HG02798 (cell line): ENCODE results near the gene ZDHHC14.

ENCODE experiments used
- ATAC-seq: cut with Tn5 transposase; IDR thresholded peaks from one replicate; pipeline ENCODE4 v1.9.1; 2021; ENCODE audit warnings: mild to moderate bottlenecking; ENCODE audit not compliant: unreplicated experiment, poor library complexity

Gene ZDHHC14

DNA sequence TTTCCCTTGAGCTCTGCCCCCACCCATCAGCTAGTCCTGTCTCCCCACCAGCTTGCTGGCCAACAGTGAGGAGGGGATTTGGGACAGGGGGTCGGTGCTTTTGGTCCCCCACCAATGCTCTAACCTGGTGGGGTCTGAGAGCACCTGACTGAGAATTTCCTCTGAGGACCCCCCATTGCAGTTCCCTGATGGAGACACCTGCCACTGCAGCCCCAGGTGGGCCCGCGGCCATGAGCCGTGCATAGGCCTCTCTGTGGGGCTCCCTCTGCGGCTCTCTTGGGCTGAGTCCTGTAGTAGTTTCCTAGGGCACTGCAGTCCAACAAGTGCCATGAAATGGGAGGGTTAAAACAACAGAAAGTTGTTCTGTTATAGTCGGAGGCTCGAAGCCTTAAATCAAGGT, 269.8 kb downstream of the ZDHHC14 start:
- no peak for ATAC-seq

DNA sequence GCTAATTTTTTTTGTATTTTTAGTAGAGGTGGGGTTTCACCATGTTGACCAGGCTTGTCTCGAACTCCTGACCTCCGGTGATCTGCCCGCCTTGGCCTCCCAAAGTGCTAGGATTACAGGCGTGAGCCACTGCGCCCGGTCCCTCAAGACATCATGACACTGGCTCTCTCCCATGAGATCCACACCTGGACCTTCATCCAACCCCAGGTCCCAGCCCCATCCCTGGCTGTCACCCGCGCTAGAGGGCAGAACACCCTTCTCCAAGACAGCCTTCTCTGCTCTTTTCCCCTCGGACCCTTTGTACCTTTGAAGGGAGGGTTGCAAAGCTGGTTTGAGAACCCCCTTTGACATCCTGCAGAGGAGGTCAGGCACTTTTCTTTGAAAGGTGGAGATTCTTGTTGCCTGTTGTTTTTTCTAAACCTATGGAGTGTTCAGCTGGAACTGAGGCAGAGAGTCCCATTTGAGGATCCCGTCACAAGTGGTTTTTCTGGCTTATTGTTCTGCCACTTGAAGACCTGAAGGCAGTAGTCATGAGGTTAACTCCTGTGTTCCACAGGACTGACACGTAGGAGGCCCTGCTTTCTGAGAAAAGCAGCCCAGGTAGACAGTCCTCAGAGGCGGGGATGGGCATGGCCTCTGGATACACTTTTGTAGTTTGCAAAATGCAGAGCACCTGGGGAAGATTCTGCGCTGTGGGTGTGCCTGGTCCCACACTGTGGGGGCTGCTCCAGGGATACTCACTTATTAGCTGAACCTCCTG, 270.9 kb downstream of the ZDHHC14 start:
- ATAC-seq = no peak

DNA sequence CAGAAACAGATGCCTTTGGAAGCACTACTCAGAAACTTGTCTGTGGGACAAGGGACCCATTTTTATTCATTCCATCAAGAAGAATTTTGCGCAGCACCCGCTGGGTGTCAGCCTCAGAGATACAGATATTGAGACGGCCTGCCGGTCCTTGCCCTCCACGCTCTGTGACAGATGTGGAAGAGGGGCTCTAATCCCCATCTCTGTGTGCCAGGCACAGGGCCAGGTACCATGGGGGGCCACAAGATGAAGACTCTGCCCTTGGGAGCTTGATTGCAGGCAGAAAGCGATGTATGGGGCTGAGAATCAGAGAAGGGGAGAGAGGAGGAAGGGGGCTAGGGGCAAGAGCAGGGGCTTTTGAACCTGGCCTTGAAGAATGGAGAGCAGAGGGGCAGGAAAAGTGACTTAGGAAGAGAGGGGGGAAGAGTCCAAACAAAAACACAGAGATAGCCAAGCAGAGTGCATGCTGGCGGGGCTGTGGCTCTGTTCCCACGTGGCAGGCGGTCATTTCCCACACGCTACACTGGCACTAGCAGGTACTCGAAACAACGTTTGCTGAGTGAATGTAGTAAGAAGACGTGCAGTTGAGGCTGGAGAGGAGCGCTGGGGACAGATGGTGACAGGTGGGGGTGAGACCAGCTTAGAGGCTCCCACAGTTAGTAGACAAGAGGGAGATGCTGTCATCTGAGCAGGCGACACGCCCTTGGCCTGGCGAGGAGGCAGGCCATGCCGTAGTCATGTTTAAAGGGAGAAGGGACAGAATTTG, 271.8 kb downstream of the ZDHHC14 start:
- no peak for ATAC-seq

DNA sequence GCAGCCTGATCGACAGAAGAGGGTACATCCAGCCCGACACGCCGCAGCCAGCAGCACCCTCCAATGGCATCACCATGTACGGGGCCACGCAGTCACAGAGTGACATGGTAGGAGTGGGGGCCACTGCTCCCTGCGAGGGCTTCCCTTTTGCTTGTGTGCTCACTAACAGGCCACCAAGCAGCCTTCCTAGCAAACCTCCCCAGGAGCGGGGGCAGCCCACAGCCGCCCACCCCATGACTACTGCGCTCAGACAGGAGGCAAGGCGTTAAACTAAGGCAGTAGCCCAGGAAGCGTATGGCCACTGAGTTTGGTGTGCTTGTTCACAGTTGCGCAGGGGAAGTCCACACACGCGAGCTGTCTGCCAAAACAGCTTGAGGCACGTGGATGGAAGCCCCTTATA, 272.5 kb downstream of the ZDHHC14 start:
- no peak for ATAC-seq

DNA sequence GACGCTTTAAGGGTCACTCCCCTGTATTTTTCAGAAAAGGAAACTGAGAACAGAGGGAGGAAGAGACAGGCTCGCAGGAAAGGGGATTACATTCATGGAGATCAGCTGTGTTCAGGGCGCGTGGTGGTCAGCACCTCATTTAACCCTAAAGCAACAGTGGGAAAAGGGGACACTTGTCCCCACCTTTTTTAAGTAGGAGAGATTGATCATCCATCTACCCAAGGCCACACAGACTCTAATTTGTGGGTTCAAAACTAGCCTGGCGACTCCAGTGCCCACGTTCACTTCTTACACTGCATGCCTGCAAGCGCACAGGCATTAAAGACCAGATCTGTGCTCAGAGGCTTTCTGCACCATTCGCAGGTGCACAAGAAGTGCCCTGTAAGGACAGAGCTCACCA, 274.1 kb downstream of the ZDHHC14 start:
- ATAC-seq = no peak

DNA sequence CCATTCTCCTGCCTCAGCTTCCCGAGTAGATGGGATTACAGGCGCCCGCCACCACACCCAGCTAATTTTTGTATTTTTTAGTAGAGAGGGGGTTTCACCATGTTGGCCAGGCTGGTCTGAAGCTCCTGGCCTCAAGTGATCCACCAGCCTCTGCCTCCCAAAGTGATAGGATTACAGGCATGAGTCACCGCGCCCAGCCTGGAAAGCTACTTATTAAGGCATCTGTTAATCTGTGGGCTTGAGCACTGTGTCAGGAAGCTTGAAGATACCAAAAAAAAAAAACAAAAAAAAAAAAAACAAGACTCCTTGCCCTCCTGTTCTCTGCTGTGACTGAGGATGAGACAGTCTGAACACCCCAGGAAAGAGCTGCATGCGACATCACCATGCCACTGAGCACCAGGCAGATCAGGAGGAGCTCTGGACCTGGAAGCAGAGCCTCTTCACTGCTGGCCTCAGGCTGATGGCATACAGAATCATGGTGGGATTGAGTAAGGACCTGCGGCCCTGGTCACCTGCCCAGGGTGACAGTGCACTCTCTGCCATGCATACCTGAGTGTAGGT, 275.5 kb downstream of the ZDHHC14 start:
- no peak for ATAC-seq

DNA sequence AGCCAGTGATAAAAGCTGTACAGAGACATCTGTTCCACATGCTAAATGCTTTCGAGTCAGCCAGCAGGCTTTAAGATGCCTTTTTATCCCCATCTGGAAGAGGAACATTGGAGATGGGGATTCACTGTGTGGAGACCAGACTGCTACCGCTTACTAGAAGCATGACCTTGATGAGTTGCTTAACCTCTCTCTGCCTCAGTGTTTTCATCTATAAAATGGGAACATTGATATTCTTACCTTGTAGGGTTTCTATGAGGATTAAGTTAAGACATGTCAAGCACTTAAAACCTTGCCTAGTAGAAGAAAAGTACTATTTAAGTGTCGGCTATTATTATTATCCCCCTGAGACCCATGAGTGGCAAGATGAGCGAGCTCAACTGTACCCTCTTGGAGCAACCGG, 276.8 kb downstream of the ZDHHC14 start:
- no peak for ATAC-seq

DNA sequence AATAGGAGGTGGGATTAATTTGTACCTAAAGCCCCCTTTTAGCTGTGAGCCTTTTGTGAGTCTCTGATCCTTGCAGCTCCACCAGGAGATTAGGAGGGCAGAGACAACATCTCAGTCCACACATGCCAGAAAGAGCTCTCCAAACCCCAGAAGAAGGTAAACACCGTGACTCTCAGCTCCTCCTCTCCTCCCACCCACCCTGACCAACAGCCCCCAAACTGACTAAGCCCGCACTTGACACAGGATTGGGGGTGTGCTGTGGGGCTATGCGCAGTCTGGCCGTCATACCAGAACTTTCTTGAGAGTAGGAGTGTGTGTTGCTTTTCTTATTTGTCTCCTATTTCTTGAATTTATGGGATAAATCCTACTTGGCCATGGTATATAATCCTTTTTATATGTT, 277.3 kb downstream of the ZDHHC14 start:
- no peak for ATAC-seq

DNA sequence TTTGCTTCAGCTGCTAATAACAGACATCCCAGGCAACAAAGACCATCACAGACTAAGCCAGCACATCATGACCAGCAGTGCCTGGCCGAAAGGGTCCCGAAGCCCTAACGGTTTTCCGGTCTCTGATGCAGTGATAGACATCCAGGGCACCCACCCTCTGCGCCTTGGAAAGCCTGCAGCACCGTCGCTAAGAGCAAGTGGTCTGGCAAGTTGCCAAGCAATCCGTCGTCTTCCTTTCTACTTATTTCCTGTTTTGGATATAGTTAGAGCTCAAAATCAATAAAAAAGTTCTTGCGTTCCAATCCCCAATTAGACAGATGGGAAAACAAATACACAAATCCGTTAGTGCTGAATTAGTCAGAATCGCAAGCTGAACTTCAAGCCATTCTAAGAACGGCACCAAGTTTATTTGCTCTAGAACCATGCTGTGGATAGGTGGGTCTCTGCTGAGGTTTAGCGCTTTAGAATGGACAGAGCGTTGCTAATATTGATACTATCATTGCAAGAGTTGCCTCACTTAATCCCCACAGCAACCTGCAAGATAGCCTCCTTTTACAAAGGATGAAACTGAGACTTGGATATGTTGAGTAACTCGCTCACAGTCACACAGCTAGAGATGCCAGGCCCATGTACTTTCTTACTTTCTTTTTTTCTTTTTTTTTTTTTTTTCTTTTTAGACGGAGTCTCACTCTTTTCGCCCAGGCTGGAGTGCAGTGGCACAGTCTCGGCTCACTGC, 278.7 kb downstream of the ZDHHC14 start:
- ATAC-seq = no peak

DNA sequence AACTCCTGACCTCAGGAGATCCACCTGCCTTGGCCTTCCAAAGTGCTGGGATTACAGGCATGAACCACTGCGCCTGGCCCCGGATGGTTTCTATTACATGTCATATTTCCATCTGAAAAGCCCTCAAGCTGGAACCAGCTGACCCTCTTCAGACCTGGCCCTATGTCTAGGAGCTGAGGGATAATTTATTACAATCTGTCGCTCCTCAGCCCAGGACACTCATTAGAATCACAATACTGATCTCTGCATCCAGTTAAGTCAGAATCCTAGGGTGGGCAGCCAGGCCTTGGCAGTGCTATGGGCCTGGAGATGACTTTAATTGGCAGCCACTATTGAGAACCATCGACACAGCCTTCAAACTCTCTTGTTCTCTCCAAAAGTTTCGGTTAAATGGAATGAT, 279.4 kb downstream of the ZDHHC14 start:
- no peak for ATAC-seq

DNA sequence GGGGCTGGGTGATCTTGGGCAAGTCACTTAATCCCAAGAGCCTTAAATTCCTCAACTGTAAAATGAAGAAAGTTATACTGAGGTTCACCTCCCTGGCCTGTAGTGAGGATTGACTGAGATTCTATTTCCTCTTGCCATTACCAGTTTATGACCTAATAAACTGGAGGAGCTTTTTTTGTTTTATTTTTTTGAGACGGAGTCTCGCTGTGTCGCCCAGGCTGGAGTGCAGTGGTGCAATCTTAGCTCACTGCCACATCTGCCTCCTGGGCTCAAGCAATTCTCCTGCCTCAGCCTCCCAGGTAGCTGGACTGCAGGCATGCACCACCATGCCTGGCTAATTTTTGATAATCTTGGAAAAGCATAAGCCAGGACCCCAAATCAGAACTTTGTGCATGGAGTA, 280.7 kb downstream of the ZDHHC14 start:
- ATAC-seq = no peak

DNA sequence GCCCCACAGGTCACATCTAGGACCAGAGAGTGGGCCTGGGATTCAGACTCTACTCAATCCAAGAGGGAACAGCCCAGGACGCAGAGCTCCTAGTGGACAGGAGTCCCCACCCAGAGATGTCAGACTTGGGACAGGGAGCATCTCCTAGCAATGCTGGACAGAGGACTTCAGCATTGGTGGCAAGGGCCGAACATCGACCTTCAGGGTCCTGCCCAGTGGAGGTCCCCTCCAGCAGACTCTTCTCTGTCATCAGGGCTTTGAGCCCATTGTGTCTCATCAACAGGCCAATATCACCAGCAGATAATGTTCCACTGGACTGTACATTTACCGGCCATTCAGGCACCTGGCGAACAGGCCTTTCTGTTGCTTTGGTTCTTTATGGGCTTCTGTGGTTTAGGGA, 282.3 kb downstream of the ZDHHC14 start:
- ATAC-seq = no peak

DNA sequence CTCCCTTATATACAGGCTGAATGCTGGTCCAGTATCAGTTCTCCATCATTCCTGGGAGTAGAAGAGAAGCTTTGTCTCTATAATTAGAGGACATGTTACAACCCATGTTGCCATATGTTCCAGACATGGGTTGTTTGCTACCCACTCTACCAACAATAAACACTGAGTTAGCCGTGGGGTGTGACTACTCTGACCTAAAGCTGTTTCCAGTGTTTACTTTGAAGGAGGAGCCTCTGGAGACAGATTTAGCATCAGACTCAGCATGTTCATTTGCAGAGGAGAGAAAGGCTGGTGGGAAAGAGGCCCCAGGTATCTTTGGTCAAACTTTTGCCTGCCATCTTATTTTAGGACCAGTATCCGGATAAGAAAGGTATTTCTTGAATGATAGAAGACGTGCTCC, 284.2 kb downstream of the ZDHHC14 start:
- ATAC-seq = no peak

DNA sequence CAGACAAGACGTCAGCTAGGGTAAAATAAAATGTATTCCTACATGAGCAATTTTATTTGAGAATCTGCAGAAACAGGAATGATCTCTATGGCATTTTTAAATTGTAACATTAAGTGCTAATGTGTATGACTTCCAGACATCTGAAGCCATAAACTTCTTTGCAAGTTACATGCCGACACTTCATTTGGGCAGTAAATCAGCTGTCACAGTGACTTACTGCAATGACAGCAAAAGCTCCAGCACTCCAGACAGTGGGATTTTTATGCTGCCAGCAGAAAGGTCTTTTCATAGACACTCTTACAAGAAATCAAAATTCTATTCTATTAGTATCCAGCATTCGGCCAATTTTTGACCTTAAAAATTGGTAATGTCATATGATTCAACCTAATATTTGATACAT, 285.7 kb downstream of the ZDHHC14 start:
- no peak for ATAC-seq

DNA sequence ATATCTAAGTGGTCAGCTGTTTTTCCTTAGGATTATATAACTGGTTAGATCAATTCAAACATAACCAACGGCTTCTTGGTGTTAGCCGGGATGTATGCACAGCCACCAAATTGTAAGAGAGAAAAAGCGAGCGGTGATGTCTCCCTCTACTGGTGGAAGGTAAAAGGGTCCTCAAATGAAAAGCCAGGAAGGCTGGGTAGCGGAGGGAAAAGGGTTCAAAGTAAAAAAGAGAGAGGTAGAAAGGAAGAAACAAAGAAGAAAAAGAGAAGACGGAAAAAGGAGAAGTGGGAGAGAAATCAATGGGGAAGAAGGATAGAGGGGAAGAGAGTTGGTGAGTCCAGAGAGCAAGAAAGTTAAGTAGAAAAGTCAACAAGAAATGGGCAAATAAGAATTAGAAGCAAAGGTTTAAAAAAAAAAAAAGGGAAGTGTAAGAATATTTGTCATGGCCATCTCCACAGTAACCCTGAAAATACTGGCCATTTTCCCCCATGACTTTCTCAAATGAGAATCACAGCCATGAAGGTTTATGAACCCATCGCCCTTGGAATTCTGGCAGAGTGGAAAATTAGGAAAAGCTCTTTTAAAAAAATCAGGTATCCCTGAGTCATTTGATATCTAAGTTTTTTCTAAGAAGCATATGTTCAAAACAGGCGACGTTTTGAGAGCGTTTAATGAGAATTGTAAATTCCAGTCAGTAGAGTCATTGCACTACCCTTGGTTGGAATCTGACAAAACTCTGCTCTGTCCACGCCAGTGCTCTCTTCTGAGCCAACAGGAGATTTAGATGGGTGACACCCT, 286.4 kb downstream of the ZDHHC14 start:
- ATAC-seq = peak; percentile 65

DNA sequence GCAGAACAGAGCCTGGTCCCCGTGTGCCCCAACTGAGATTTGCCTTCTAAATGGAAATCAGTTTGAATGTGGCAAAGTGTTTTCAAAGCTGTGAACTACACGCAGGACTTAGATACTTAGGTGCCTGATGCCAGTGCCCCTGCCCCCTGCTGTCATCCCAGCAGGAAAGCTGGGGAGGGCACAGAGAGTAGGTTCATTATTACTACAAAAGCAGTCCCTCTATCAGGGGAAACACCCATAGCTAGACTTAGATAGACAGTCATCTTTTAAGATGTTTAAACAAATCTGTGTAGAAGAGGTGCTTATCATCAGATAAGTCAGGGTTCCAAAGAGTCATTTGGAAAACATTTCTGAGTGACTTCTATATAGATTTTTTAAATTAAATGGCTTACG, 287.0 kb downstream of the ZDHHC14 start:
- no peak for ATAC-seq

DNA sequence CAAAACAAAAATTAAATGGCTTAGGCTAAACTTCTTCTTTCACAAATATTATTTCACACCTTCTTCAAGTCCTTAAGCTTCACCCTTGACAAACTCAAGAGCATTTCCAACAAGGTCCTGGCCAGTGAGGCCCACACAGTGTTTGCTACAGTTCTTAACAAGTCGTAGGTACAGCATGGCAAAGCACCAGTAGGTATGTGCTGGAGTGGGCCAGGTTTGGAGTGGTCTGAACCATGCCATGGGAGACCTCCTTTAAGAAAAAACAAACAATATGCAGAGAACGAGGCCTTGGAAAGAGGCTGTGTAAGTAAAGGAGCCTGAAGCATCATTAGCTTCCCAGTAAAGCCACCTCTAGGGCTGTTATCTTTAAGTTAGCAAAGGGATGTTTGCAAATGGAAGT, 287.7 kb downstream of the ZDHHC14 start:
- no peak for ATAC-seq

DNA sequence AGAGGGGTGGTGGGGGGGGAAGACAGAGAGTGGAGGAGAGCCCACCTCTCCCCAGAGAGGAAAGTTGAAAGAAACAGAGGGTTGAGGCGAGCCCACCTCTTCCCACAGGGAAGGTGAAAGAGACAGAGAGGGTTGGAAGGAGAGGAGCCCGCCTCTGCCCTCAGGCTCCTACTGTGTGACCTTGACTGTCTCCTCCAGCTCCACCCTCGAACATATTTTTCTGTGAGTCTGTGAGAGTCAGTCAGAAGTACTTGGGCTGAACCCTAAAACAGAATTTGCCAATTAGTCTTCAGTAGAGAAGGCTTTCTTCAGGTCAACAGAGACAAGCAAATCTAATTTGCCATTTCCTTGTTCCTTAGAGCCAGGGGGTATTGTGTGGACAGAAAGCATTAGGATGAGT, 288.3 kb downstream of the ZDHHC14 start:
- ATAC-seq = no peak

DNA sequence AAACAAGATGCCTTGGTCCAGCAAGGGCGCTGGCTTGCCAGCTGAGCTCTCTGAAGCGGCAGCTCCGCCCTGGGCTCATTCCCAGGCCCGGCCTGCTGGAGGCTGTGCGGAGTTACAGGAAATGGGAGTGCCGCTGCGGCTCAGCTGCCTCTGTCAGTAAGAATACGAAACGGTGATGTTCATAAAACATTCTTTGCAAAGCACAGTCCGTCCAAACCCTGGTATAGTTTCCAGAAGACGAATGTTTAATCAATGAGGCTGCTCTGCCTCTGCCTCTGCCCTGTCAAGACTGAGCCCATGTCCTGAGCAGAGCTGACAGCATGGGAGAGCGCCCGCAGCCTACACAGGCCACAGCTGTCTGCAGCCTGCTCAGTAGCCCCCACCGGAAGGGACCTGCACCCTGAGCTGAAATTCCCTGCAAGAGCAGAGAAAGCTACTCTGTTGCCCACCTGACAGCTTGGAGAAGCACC, 288.8 kb downstream of the ZDHHC14 start:
- ATAC-seq = no peak
